ENCODE data around the gene LRRC23. TPM values are rescaled to one million over a fixed set of nuclear protein-coding genes. Genes with fewer than 3 reads are reported as not detected.

LRRC23 gene
- total and polyA plus RNA-seq, 2 experiments from 2014 or later: 2.4 to 9.1 TPM

- no peak overlapping the region for H3K4me3 ChIP-seq
- Mint-ChIP-seq H3K9me3 (no peaks in the 10 kb centered on the region), H3K36me3 (ENCODE audit: low read depth) (no peaks in the 10 kb centered on the region; the same call in 2 of the 3 replicates), H3K4me1 (peaks cover 33% of the 10 kb centered on the region), H3K4me3 (no peak overlapping the region), H3K27ac (no peak overlapping the region), H3K27me3 (ENCODE audit: insufficient read depth, low read depth, poor library complexity) (peaks cover 17% of the 10 kb centered on the region)
- DNase-seq (ENCODE audit: low spot score) (no peak), ATAC-seq (no peak)
- H3K4me2 ChIP-seq: no peak overlapping the region
- H3K27me3 ChIP-seq (ENCODE audit: insufficient read depth): no peaks in the 10 kb centered on the region
- TF ChIP-seq STAT1 (IDR thresholded peaks at IDR 0.05; ENCODE audit: unreplicated experiment) (no peak), JUNB (IDR thresholded peaks at IDR 0.05; ENCODE audit: unreplicated experiment) (no peak), ETS1 (IDR thresholded peaks at IDR 0.05) (no peak), EZH2phosphoT487 (IDR thresholded peaks at IDR 0.05; ENCODE audit: unreplicated experiment) (no peak), EZH2 (IDR thresholded peaks at IDR 0.05; ENCODE audit: low read depth, unreplicated experiment) (no peak), CREB1 (CRISPR knock-in tag; IDR thresholded peaks at IDR 0.05; ENCODE audit: low read depth) (no peak), ZNF114 (CRISPR knock-in tag; IDR thresholded peaks at IDR 0.05) (no peak), CTCF (conservative IDR thresholded peaks at IDR 0.05; ENCODE audit: low read depth in 2 of 2) (no peak), ZNF331 (CRISPR knock-in tag; IDR thresholded peaks at IDR 0.05; ENCODE audit: low read depth) (no peak), POLR2AphosphoS5 (IDR thresholded peaks at IDR 0.05; ENCODE audit: low read depth) (no peak), ZNF462 (CRISPR knock-in tag; IDR thresholded peaks at IDR 0.05) (no peak), REST (IDR thresholded peaks at IDR 0.05; ENCODE audit: unreplicated experiment) (no peak), NANOG (IDR thresholded peaks at IDR 0.05; ENCODE audit: borderline replicate concordance) (no peak)
- H3K36me3 ChIP-seq (ENCODE audit: insufficient read depth): no peaks in the 10 kb centered on the region
- H3K9me2 ChIP-seq (ENCODE audit: insufficient read depth): no peaks in the 10 kb centered on the region
- H2AFZ ChIP-seq: no peak overlapping the region
- H4K20me1 ChIP-seq (replicated peaks; ENCODE audit: insufficient read depth): no peaks in the 10 kb centered on the region
- peaks cover 14% of the 10 kb centered on the region for H3K4me1 ChIP-seq (ENCODE audit: insufficient read depth)
- H3K27ac ChIP-seq (ENCODE audit: low read depth): no peak overlapping the region
- H3F3A ChIP-seq (replicated peaks; ENCODE audit: low read depth): no peaks in the 10 kb centered on the region
- no peaks in the 10 kb centered on the region for H3K79me2 ChIP-seq (replicated peaks; ENCODE audit: insufficient read depth)
Measured at GRCh38 chr12:6955108-6956020, 50.7 kb downstream of the LRRC23 start.

Data from GM23338 (cell line).